ENCODE data around the gene TCOF1. TPM values are rescaled to one million over a fixed set of nuclear protein-coding genes. Genes with fewer than 3 reads are reported as not detected.

Gene TCOF1
- total and polyA plus RNA-seq, 4 experiments from 2014 or later: 0.21 to 59.9 (median 42.3) TPM

DNA sequence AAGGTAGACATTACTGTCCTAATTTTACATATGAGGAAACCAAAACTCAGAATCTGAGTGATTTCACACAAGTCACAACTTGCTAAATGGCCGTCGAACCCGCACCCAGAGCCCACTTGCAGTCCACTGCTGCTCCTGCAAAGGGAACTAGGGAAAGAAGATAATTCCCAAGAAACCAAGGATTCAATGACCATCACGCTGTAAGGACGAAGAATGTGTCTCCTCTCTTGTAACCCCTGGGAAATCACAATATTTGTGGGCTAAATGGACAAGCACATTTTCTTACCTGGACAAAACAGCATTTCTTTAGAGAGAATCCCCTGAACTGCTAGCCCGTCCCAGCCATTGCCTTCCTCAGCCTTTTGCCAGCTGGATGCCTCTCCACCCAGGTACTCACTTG is 89.7 kb downstream of the TCOF1 start:
- Histone ChIP-seq H3K4me1 (ENCODE audit: insufficient read depth, low read length) (peaks cover 28% of the 10 kb centered on the region), H3K9me3 (ENCODE audit: control insufficient read depth in 1 of 2, low read length in 2 of 2) (no peaks in the 10 kb centered on the region), H3K4me3 (ENCODE audit: low read length in 2 of 2) (no peak overlapping the region), H3K36me3 (ENCODE audit: insufficient read depth, low read length) (peaks cover 49% of the 10 kb centered on the region), H3K27me3 (ENCODE audit: insufficient read depth, low read length) (no peaks in the 10 kb centered on the region), H3K27ac (ENCODE audit: low read depth, low read length) (peak overlapping the region; percentile 99)
- POLR2A ChIA-PET (ENCODE audit: partially characterized antibody): interaction anchor here (1.8 kb wide), 1 partner anchor 35 kb away, joined by 4 read pairs; the partner anchor contains the start of gene CD74
- H3K27ac Mint-ChIP-seq: peak overlapping the region in 6 of 7 donors; percentile 23 to 100 (median 100)
- CTCF ChIA-PET (ENCODE audit: partially characterized antibody): interaction anchor here (1.0 to 1.6 kb wide), 2 partner anchors 11 kb away, joined by 3 read pairs; no protein-coding TSS in a partner anchor
- peak overlapping the region in 5 of 8 donors; percentile 15 to 100 (median 96) for H3K4me3 Mint-ChIP-seq
- H3K27me3 Mint-ChIP-seq: no peaks in the 10 kb centered on the region
- H3K4me1 Mint-ChIP-seq: peaks cover 19 to 53% (median 37%) of the 10 kb centered on the region in 4 donors
- peaks cover 0 to 2% (median 0%) of the 10 kb centered on the region in 8 donors for H3K9me3 Mint-ChIP-seq
- H3K36me3 Mint-ChIP-seq: peaks cover 51 to 66% of the 10 kb centered on the region in 2 donors
- no peak for DNase-seq
- intact Hi-C loops (cut with micrococcal nuclease): no loop called here

DNA sequence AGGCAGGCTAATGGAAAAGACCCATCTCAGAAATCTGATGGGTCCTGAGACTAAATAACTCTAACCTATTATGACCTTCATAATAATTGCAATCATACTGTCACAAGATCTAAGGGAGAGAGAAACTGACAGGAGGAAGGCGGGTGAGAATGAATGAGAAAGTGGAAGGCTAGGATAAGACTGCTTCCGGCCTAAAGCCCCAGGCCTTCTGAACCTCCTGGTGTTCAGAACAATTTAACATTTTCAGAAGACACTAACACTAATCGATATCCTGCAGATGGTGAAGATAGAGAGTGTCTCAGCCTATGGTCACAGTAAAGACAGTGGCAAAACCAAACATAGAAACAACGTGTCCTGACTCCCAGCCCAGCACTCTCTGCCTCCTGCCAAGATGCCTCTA is 90.8 kb downstream of the TCOF1 start:
- CTCF ChIA-PET (ENCODE audit: partially characterized antibody): interaction anchor here (0.6 kb wide), 1 partner anchor 9 kb away, joined by 4 read pairs; no protein-coding TSS in a partner anchor

DNA sequence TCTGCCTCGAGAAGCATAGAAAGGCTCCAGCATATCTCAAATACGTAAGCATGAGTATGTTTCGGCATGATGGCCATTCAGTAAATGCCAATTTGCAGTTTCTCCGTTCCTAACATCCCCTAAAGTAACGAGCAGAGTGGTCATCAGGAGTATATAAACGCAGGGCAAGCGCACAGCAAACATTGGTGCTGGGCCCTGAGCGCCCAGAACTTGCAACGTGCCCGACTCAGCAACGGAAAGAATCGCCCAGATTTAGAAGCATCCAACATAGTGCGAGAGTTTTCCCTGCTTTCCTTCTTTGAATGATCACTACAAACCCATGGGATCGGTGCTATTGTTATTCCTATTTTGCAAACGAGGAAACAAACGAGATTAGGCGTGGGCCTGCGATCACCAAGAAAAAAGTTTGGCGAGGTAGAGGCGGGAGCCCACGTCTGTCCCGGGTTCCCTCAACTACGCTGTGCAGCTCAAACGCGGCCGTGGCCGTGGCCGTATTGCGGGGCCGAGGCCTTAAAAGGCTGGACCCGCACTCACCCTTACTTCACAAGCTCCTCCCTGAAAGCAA is 91.5 kb downstream of the TCOF1 start:
- intact Hi-C loops (cut with micrococcal nuclease): loop anchor here (1.0 kb wide), 5 partner anchors 9 to 252 kb away; partner anchors contain the start of genes CD74, RBM22 and TCOF1
- peak overlapping the region; percentile 99 to 100 (median 100) for H3K27ac Mint-ChIP-seq
- peaks cover 41 to 51% of the 10 kb centered on the region in 2 donors for H3K36me3 Mint-ChIP-seq

More for the DNA sequence above, 90.8 kb downstream of the TCOF1 start:
- Mint-ChIP-seq H3K36me3 (peaks cover 48 to 58% of the 10 kb centered on the region in 2 donors), H3K4me3 (peak overlapping the region; percentile 92 to 100 (median 98)), H3K27ac (peak overlapping the region; percentile 99 to 100 (median 100)), H3K27me3 (no peaks in the 10 kb centered on the region), H3K4me1 (peaks cover 19 to 52% (median 37%) of the 10 kb centered on the region in 4 donors), H3K9me3 (peaks cover 0 to 2% (median 0%) of the 10 kb centered on the region in 8 donors)
- intact Hi-C loops (cut with micrococcal nuclease): no loop called here
- peak overlapping the region; percentile 99 for H3K27ac ChIP-seq (ENCODE audit: low read depth, low read length)
- peaks cover 47% of the 10 kb centered on the region for H3K36me3 ChIP-seq (ENCODE audit: insufficient read depth, low read length)
- DNase-seq: no peak
- POLR2A ChIA-PET (ENCODE audit: partially characterized antibody): no interaction called here
- H3K27me3 ChIP-seq (ENCODE audit: insufficient read depth, low read length): no peaks in the 10 kb centered on the region
- peaks cover 28% of the 10 kb centered on the region for H3K4me1 ChIP-seq (ENCODE audit: insufficient read depth, low read length)
- H3K9me3 ChIP-seq (ENCODE audit: control insufficient read depth in 1 of 2, low read length in 2 of 2): no peaks in the 10 kb centered on the region
- peak overlapping the region; percentile 87 to 99 for H3K4me3 ChIP-seq (ENCODE audit: low read length in 2 of 2)

More for the DNA sequence above, 91.5 kb downstream of the TCOF1 start:
- Histone ChIP-seq H3K27ac (ENCODE audit: low read depth, low read length) (peak overlapping the region; percentile 99), H3K4me1 (ENCODE audit: insufficient read depth, low read length) (peaks cover 28% of the 10 kb centered on the region), H3K4me3 (ENCODE audit: low read length in 2 of 2) (peak overlapping the region; percentile 87 to 99), H3K9me3 (ENCODE audit: control insufficient read depth in 1 of 2, low read length in 2 of 2) (no peaks in the 10 kb centered on the region), H3K36me3 (ENCODE audit: insufficient read depth, low read length) (peaks cover 40% of the 10 kb centered on the region), H3K27me3 (ENCODE audit: insufficient read depth, low read length) (no peaks in the 10 kb centered on the region)
- Mint-ChIP-seq H3K27me3 (no peaks in the 10 kb centered on the region), H3K4me3 (peak overlapping the region; percentile 92 to 100 (median 98)), H3K9me3 (peaks cover 0 to 2% (median 0%) of the 10 kb centered on the region in 8 donors), H3K4me1 (peaks cover 15 to 46% (median 36%) of the 10 kb centered on the region in 4 donors)
- CTCF ChIA-PET (ENCODE audit: partially characterized antibody): interaction anchor here (0.7 to 3.3 kb wide), 10 partner anchors 9 to 251 kb away, joined by 3 to 36 read pairs (median 4); partner anchors contain the start of genes CD74 and RBM22
- peak in 2 of 5 donors; percentile 12 to 27 for DNase-seq
- POLR2A ChIA-PET (ENCODE audit: partially characterized antibody): interaction anchor here (0.7 to 3.0 kb wide), 17 partner anchors 9 to 1208 kb away, joined by 3 to 86 read pairs (median 5); partner anchors contain the start of genes ANXA6, CCDC69, CD74 and DCTN4

Other genes starting within 250 kb of the TCOF1 start
- not detected for gene PDGFRB, start 201.9 kb upstream of the TCOF1 start, total RNA-seq
- gene PDGFRB, start 201.9 kb upstream of the TCOF1 start, polyA plus RNA-seq: not detected
- not detected for gene CDX1, start 190.9 kb upstream of the TCOF1 start, total RNA-seq
- gene CDX1, start 190.9 kb upstream of the TCOF1 start, polyA plus RNA-seq: not detected
- not detected for gene SLC6A7, start 167.6 kb upstream of the TCOF1 start, total RNA-seq
- gene SLC6A7, start 167.6 kb upstream of the TCOF1 start, polyA plus RNA-seq: not detected
- not detected for gene CAMK2A, start 67.9 kb upstream of the TCOF1 start, total RNA-seq
- gene CAMK2A, start 67.9 kb upstream of the TCOF1 start, polyA plus RNA-seq: not detected
- gene ARSI, start 54.8 kb upstream of the TCOF1 start, total RNA-seq: not detected
- not detected for gene ARSI, start 54.8 kb upstream of the TCOF1 start, polyA plus RNA-seq
- gene CD74, start 55.2 kb downstream of the TCOF1 start, total RNA-seq: 100 to 1,000 TPM; 178 to 181 TPM
- 100 to 1,000 TPM; 295 to 703 TPM for gene CD74, start 55.2 kb downstream of the TCOF1 start, polyA plus RNA-seq
- gene RPS14, start 92.0 kb downstream of the TCOF1 start, total RNA-seq: 1,000 to 10,000 TPM; 5,260 to 5,575 TPM
- gene RPS14, start 92.0 kb downstream of the TCOF1 start, polyA plus RNA-seq: 1,000 to 10,000 TPM; 7,865 to 9,996 TPM
- under 1 TPM; 0.35 to 0.64 TPM for gene NDST1, start 150.4 kb downstream of the TCOF1 start, total RNA-seq
- gene NDST1, start 150.4 kb downstream of the TCOF1 start, polyA plus RNA-seq: under 1 TPM in 1 of 2 donors, not detected in 1; 0.29 TPM

Measured in CD4-positive, alpha-beta memory T cell (primary cell).